ENCODE results near the gene ARHGEF1. TPM values are rescaled to one million over a fixed set of nuclear protein-coding genes. Genes with fewer than 3 reads are reported as not detected.
A peak's percentile ranks its signal among the peaks of the same experiment; 100 is the strongest.
"Not testable (repeated sequence)": the region's sequence is repeated elsewhere in the genome, so short reads cannot be mapped to it uniquely, and the experiment has no call there.

ARHGEF1 gene
- total and polyA plus RNA-seq, 2 donors (not counting 1 experiment from before 2014, with no cell fraction given) = 646 to 886 TPM

DNA sequence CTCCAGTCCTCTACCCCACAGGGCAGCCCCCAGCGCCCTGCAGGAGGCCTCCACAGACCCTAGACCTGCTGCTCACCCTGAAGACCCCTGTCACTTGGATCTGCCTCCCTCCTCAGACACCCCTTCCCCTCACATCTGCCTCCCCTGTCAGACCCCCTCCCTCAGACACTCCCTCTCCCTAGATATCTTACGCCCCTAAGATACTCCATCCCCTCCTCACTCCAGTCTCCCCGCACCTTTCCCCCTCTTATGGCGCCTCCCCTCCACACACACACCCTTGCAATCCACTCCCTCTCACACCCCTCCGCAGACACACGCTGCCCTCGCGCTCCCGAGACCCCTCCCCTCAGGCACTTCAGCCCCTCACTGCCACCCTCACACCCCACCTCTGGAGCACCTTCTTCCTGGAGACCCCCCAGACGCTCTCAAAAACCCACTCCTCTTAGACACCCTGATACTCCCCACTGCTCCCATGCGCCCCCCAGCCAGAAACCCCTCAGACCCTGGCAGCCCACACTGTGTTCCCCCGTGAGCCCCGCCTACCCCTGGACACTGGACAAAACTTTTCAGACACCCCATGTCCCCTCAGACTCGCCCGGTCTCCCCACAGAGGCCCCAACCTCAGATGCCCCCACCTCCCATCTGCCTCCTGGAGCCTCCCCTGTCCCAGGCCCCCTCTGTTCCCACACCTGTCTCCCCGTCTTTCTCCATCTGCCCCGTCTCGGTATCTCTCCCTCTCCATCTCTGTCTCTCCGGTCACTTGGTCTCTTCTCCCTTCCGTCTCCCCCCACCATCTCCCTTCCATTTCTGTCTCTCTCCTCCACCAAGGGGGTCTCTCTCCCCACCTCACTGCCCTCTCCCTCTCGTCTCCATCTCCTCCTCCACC is 30.8 kb downstream of the ARHGEF1 start:
- ChIA-PET POLR2A (no interaction called here), CTCF (no interaction called here)
- Histone ChIP-seq H3K9ac (ENCODE audit: low read length) (no peak overlapping the region), H3K36me3 (replicated peaks in 1 of 2; ENCODE audit: control extremely low read depth in 1 of 2, control insufficient read depth in 1 of 2, extremely low read depth in 1 of 2, insufficient read depth in 2 of 2, low read length in 1 of 2) (no peaks in the 10 kb centered on the region), H2AFZ (ENCODE audit: insufficient read depth, low read depth, low read length, poor library complexity, severe bottlenecking) (no peak overlapping the region), H3K27ac (ENCODE audit: low read length in 2 of 2) (no peak overlapping the region), H3K4me1 (ENCODE audit: control insufficient read depth in 2 of 2, insufficient read depth in 2 of 2, low read length in 2 of 2) (peaks cover 44 to 46% of the 10 kb centered on the region in 2 donors), H3K9me3 (ENCODE audit: control extremely low read depth in 1 of 3, control insufficient read depth in 2 of 3, insufficient read depth in 1 of 3, low read length in 2 of 3) (peaks cover 0 to 18% (median 0%) of the 10 kb centered on the region in 3 donors), H3K4me3 (ENCODE audit: control extremely low read depth in 1 of 5, extremely low read depth in 1 of 5, insufficient read depth in 1 of 5, low read depth in 2 of 5, low read length in 4 of 5) (no peak overlapping the region), H3K27me3 (replicated peaks in 1 of 4; ENCODE audit: control extremely low read depth in 1 of 4, control insufficient read depth in 3 of 4, insufficient read depth in 4 of 4, low read length in 3 of 4) (peaks cover 0 to 63% (median 39%) of the 10 kb centered on the region in 4 experiments), H4K20me1 (ENCODE audit: control insufficient read depth, insufficient read depth, low read length, poor library complexity, severe bottlenecking) (peaks cover 54% of the 10 kb centered on the region), H3K4me2 (replicated peaks; ENCODE audit: low read depth, low read length, poor library complexity, severe bottlenecking) (peak overlapping the region; percentile 58), H3K79me2 (ENCODE audit: control insufficient read depth, insufficient read depth, low read length) (no peaks in the 10 kb centered on the region)
- peaks cover 38% of the 10 kb centered on the region for H3K4me1 Mint-ChIP-seq
- H3K4me3 Mint-ChIP-seq = peak overlapping the region; percentile 24
- ATAC-seq (ENCODE audit: low read depth) = no peak
- no peaks in the 10 kb centered on the region for H3K9me3 Mint-ChIP-seq (ENCODE audit: insufficient read depth)
- DNase-seq = no peak
- TF ChIP-seq, protein P1, sequence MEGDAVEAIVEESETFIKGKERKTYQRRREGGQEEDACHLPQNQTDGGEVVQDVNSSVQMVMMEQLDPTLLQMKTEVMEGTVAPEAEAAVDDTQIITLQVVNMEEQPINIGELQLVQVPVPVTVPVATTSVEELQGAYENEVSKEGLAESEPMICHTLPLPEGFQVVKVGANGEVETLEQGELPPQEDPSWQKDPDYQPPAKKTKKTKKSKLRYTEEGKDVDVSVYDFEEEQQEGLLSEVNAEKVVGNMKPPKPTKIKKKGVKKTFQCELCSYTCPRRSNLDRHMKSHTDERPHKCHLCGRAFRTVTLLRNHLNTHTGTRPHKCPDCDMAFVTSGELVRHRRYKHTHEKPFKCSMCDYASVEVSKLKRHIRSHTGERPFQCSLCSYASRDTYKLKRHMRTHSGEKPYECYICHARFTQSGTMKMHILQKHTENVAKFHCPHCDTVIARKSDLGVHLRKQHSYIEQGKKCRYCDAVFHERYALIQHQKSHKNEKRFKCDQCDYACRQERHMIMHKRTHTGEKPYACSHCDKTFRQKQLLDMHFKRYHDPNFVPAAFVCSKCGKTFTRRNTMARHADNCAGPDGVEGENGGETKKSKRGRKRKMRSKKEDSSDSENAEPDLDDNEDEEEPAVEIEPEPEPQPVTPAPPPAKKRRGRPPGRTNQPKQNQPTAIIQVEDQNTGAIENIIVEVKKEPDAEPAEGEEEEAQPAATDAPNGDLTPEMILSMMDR (IDR thresholded peaks at IDR 0.05) = no peak
- TF ChIP-seq EZH2 (IDR thresholded peaks at IDR 0.05; ENCODE audit: borderline replicate concordance, insufficient read depth, low read depth, low read length, poor library complexity, severe bottlenecking) = peak; percentile 67
- peaks cover 18% of the 10 kb centered on the region for H3K27me3 Mint-ChIP-seq
- H3K27ac Mint-ChIP-seq = no peak overlapping the region
- 17% methylated on average over 21 of the region's 21 CpGs for WGBS (ENCODE audit: insufficient coverage)
- intact Hi-C loops (cut with micrococcal nuclease) = loop anchor here (2.0 kb wide), 1 partner anchor 15 kb away; the partner anchor contains the start of gene ERFL

DNA sequence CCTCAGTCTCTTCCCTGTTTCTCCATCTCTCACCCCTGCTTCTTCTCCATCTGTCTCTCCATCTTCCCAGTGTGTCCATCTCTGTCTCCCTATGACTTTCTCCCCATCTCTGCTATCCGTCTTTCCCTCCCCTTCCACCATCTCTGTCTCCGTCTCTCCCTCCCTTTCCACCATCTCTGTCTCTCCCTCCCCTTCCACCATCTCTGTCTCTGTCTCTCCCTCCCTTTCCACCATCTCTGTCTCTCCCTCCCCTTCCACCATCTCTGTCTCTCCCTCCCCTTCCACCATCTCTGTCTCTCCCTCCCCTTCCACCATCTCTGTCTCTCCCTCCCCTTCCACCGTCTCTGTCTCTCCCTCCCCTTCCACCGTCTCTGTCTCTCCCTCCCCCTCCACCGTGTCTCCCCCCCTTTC is 31.4 kb downstream of the ARHGEF1 start:
- WGBS (ENCODE audit: insufficient coverage) = no CpG with 5 or more reads among the region's 5 CpGs
- CTCF ChIA-PET; H3K27ac ChIP-seq (ENCODE audit: low read length in 2 of 2); DNase-seq; ATAC-seq (ENCODE audit: low read depth); H2AFZ ChIP-seq (ENCODE audit: insufficient read depth, low read depth, low read length, poor library complexity, severe bottlenecking); POLR2A ChIA-PET; H3K79me2 ChIP-seq (ENCODE audit: control insufficient read depth, insufficient read depth, low read length); H3K27ac Mint-ChIP-seq; H3K9ac ChIP-seq (ENCODE audit: low read length); H3K4me3 ChIP-seq (ENCODE audit: control extremely low read depth in 1 of 5, extremely low read depth in 1 of 5, insufficient read depth in 1 of 5, low read depth in 2 of 5, low read length in 4 of 5); H3K9me3 Mint-ChIP-seq (ENCODE audit: insufficient read depth); H3K36me3 ChIP-seq (replicated peaks in 1 of 2; ENCODE audit: control extremely low read depth in 1 of 2, control insufficient read depth in 1 of 2, extremely low read depth in 1 of 2, insufficient read depth in 2 of 2, low read length in 1 of 2): not testable (repeated sequence)
- Histone ChIP-seq H3K9me3 (ENCODE audit: control extremely low read depth in 1 of 3, control insufficient read depth in 2 of 3, insufficient read depth in 1 of 3, low read length in 2 of 3) (peaks cover 0 to 18% (median 0%) of the 10 kb centered on the region in 3 donors), H3K27me3 (replicated peaks in 1 of 4; ENCODE audit: control extremely low read depth in 1 of 4, control insufficient read depth in 3 of 4, insufficient read depth in 4 of 4, low read length in 3 of 4) (peaks cover 0 to 65% (median 42%) of the 10 kb centered on the region in 4 experiments), H3K4me1 (ENCODE audit: control insufficient read depth in 2 of 2, insufficient read depth in 2 of 2, low read length in 2 of 2) (peaks cover 44 to 46% of the 10 kb centered on the region in 2 donors), H4K20me1 (ENCODE audit: control insufficient read depth, insufficient read depth, low read length, poor library complexity, severe bottlenecking) (peaks cover 47% of the 10 kb centered on the region), H3K4me2 (replicated peaks; ENCODE audit: low read depth, low read length, poor library complexity, severe bottlenecking) (peak overlapping the region; percentile 83)
- Mint-ChIP-seq H3K27me3 (peaks cover 18% of the 10 kb centered on the region), H3K4me1 (peaks cover 36% of the 10 kb centered on the region), H3K4me3 (peak overlapping the region; percentile 10)
- intact Hi-C loops (cut with micrococcal nuclease) = loop anchor here (2.0 kb wide), 1 partner anchor 14 kb away; the partner anchor contains the start of gene ERFL
